Trophoblast cell (in vitro differentiated cells and primary cell): ENCODE measurements around the gene NUP62.

Source experiments
- DNase-seq, 2 donors: peaks; one replicate each; pipeline ENCODE4 v3.0.0-alpha.2; 2016
- H2AFZ ChIP-seq: 2 replicates; pipeline ENCODE4 v1.6.1; 2013; ENCODE audit warnings: low read length, moderate library complexity, mild to moderate bottlenecking; ENCODE audit not compliant: insufficient read depth, poor library complexity
- H2AK5ac ChIP-seq: 2 replicates; pipeline ENCODE4 v1.6.1; 2013; ENCODE audit warnings: mild to moderate bottlenecking, low read length
- H2BK120ac ChIP-seq: 2 replicates; pipeline ENCODE4 v1.6.1; 2013; ENCODE audit warnings: low read length, mild to moderate bottlenecking, moderate library complexity; ENCODE audit not compliant: insufficient read depth, poor library complexity
- H2BK12ac ChIP-seq: 2 replicates; pipeline ENCODE4 v1.6.1; 2013; ENCODE audit warnings: mild to moderate bottlenecking, low read length, moderate library complexity
- H2BK5ac ChIP-seq: 2 replicates; pipeline ENCODE4 v1.6.1; 2013; ENCODE audit warnings: low read length, low read depth, moderate library complexity, mild to moderate bottlenecking; ENCODE audit not compliant: poor library complexity
- H3K14ac ChIP-seq: 2 replicates; pipeline ENCODE4 v1.6.1; 2013; ENCODE audit warnings: mild to moderate bottlenecking, low read length
- H3K18ac ChIP-seq: 2 replicates; pipeline ENCODE4 v1.6.1; 2013; ENCODE audit warnings: mild to moderate bottlenecking, low read length
- H3K23ac ChIP-seq: 2 replicates; pipeline ENCODE4 v1.6.1; 2013; ENCODE audit warnings: low read length
- H3K27ac ChIP-seq: 2 replicates; pipeline ENCODE4 v1.5.1; 2013; ENCODE audit warnings: low read depth, mild to moderate bottlenecking, inconsistent platforms, low read length, moderate library complexity
- H3K27me3 ChIP-seq: 2 replicates; pipeline ENCODE4 v1.6.1; 2013; ENCODE audit warnings: inconsistent platforms, mild to moderate bottlenecking, low read length, moderate library complexity; ENCODE audit not compliant: insufficient read depth
- H3K36me3 ChIP-seq, 2 experiments: 1 replicate in 1 of 2; 2 replicates in 1 of 2; pipeline ENCODE4 v1.6.1; 2013; ENCODE audit warnings: low read length in 2 of 2, mild to moderate bottlenecking in 2 of 2, moderate library complexity in 1 of 2; ENCODE audit not compliant: insufficient read depth in 2 of 2, control insufficient read depth in 1 of 2
- H3K4ac ChIP-seq: 2 replicates; pipeline ENCODE4 v1.6.1; 2013; ENCODE audit warnings: low read depth, mild to moderate bottlenecking, low read length, moderate library complexity
- H3K4me1 ChIP-seq, 2 experiments: 1 replicate in 1 of 2; 2 replicates in 1 of 2; pipeline ENCODE4 v1.6.1; 2013; ENCODE audit warnings: low read length in 2 of 2, mild to moderate bottlenecking in 2 of 2, moderate library complexity in 1 of 2; ENCODE audit not compliant: insufficient read depth in 2 of 2, control insufficient read depth in 1 of 2
- H3K4me2 ChIP-seq: 2 replicates; pipeline ENCODE4 v1.6.1; 2013; ENCODE audit warnings: inconsistent platforms, mild to moderate bottlenecking, low read length, moderate library complexity
- H3K4me3 ChIP-seq: 2 replicates; pipeline ENCODE4 v1.5.1; 2013; ENCODE audit warnings: mild to moderate bottlenecking, low read depth, low read length, inconsistent platforms
- H3K79me1 ChIP-seq: one replicate; pipeline ENCODE4 v1.6.1; 2013; ENCODE audit warnings: low read length
- H3K79me2 ChIP-seq: 2 replicates; pipeline ENCODE4 v1.6.1; 2013; ENCODE audit warnings: low read length, mild to moderate bottlenecking; ENCODE audit not compliant: control insufficient read depth, insufficient read depth, poor library complexity
- H3K9ac ChIP-seq: 2 replicates; pipeline ENCODE4 v1.6.1; 2013; ENCODE audit warnings: mild to moderate bottlenecking, low read length
- H3K9me3 ChIP-seq: 2 replicates; pipeline ENCODE4 v1.6.1; 2013; ENCODE audit warnings: low read depth, mild to moderate bottlenecking, control low read depth, inconsistent platforms, low read length; ENCODE audit not compliant: insufficient read depth
- H4K12ac ChIP-seq: 2 replicates; pipeline ENCODE4 v1.6.1; 2013; ENCODE audit warnings: low read depth, mild to moderate bottlenecking, low read length, moderate library complexity
- H4K8ac ChIP-seq: 2 replicates; pipeline ENCODE4 v1.6.1; 2013; ENCODE audit warnings: low read depth, mild to moderate bottlenecking, low read length, moderate library complexity
- H4K91ac ChIP-seq: one replicate; pipeline ENCODE4 v1.6.1; 2013; ENCODE audit warnings: low read depth, mild to moderate bottlenecking, low read length, moderate library complexity
- WGBS: extraction: QIAGEN DNeasy Blood & Tissue Kit; methylation state at CpG from one replicate; pipeline ENCODE4 v1.1.7; 2013; ENCODE audit warnings: missing lambda C conversion rate; ENCODE audit not compliant: insufficient read length, insufficient coverage; ENCODE audit errors: extremely low coverage; 5-methylcytosine and 5-hydroxymethylcytosine counted together

The NUP62 gene

GRCh38 chr19:49931293-49932040 lies 2.2 kb upstream of the NUP62 start:
- Histone ChIP-seq H4K12ac (no peak overlapping the region), H3K36me3 (peaks cover 16 to 17% of the 10 kb centered on the region in 2 experiments), H3K14ac (no peak overlapping the region), H3K18ac (no peak overlapping the region), H4K91ac (no peak overlapping the region), H3K4me3 (no peak overlapping the region), H3K27ac (no peak overlapping the region), H3K79me1 (peaks cover 11% of the 10 kb centered on the region), H3K27me3 (no peaks in the 10 kb centered on the region), H3K4me2 (no peak overlapping the region), H3K9me3 (peaks cover 3% of the 10 kb centered on the region), H2BK120ac (no peak overlapping the region), H3K4me1 (peaks cover 6 to 8% of the 10 kb centered on the region in 2 experiments), H3K23ac (no peak overlapping the region), H2BK5ac (no peak overlapping the region), H4K8ac (no peak overlapping the region), H3K79me2 (peaks cover 15% of the 10 kb centered on the region), H3K9ac (no peak overlapping the region), H2AFZ (no peak overlapping the region), H3K4ac (no peak overlapping the region), H2AK5ac (no peak overlapping the region), H2BK12ac (no peak overlapping the region)
- no CpG with 5 or more reads among the region's 7 CpGs for WGBS
- DNase-seq: no peak

GRCh38 chr19:49930483-49931011 lies 1.2 kb upstream of the NUP62 start:
- Histone ChIP-seq H2BK120ac (no peak overlapping the region), H4K91ac (no peak overlapping the region), H3K36me3 (peaks cover 16 to 19% of the 10 kb centered on the region in 2 experiments), H3K18ac (no peak overlapping the region), H3K27me3 (no peaks in the 10 kb centered on the region), H3K9me3 (peaks cover 3% of the 10 kb centered on the region), H3K4me1 (peaks cover 6 to 8% of the 10 kb centered on the region in 2 experiments), H3K79me2 (peaks cover 15% of the 10 kb centered on the region), H3K4me2 (no peak overlapping the region), H3K4me3 (no peak overlapping the region), H2AFZ (peak overlapping the region; percentile 6), H3K27ac (no peak overlapping the region), H4K12ac (no peak overlapping the region), H3K79me1 (peaks cover 11% of the 10 kb centered on the region), H3K9ac (no peak overlapping the region), H2BK12ac (no peak overlapping the region), H3K14ac (no peak overlapping the region), H2BK5ac (no peak overlapping the region), H3K23ac (no peak overlapping the region), H3K4ac (no peak overlapping the region), H2AK5ac (no peak overlapping the region), H4K8ac (no peak overlapping the region)
- DNase-seq: peak in 1 of 2 donors; percentile 19
- WGBS: no CpG with 5 or more reads among the region's 15 CpGs

GRCh38 chr19:49929611-49930482 lies 543 bp upstream of the NUP62 start:
- peaks cover 6 to 8% of the 10 kb centered on the region in 2 experiments for H3K4me1 ChIP-seq
- DNase-seq: peak; percentile 84 to 92
- H3K18ac ChIP-seq: peak overlapping the region; percentile 56
- no peaks in the 10 kb centered on the region for H3K27me3 ChIP-seq
- H2AK5ac ChIP-seq: no peak overlapping the region
- H3K23ac ChIP-seq: no peak overlapping the region
- H3K79me2 ChIP-seq: peaks cover 15% of the 10 kb centered on the region
- H3K4ac ChIP-seq: no peak overlapping the region
- peak overlapping the region; percentile 90 for H3K4me3 ChIP-seq
- peak overlapping the region; percentile 55 for H4K12ac ChIP-seq
- H4K8ac ChIP-seq: peak overlapping the region; percentile 97
- H3K79me1 ChIP-seq: peaks cover 11% of the 10 kb centered on the region
- peak overlapping the region; percentile 98 for H4K91ac ChIP-seq
- no CpG with 5 or more reads among the region's 43 CpGs for WGBS
- no peak overlapping the region for H2BK12ac ChIP-seq
- peak overlapping the region; percentile 51 for H3K14ac ChIP-seq
- peak overlapping the region; percentile 95 for H2AFZ ChIP-seq
- H3K4me2 ChIP-seq: peak overlapping the region; percentile 85
- peaks cover 18 to 19% of the 10 kb centered on the region in 2 experiments for H3K36me3 ChIP-seq
- H3K9me3 ChIP-seq: peaks cover 3% of the 10 kb centered on the region
- H3K9ac ChIP-seq: peak overlapping the region; percentile 86
- peak overlapping the region; percentile 73 for H2BK120ac ChIP-seq
- peak overlapping the region; percentile 90 for H3K27ac ChIP-seq
- no peak overlapping the region for H2BK5ac ChIP-seq

- Histone ChIP-seq H2BK5ac (no peak overlapping the region), H2AK5ac (peak overlapping the region; percentile 39), H3K79me2 (peaks cover 15% of the 10 kb centered on the region), H4K12ac (peak overlapping the region; percentile 7), H3K18ac (peak overlapping the region; percentile 61), H3K27ac (no peak overlapping the region), H4K91ac (no peak overlapping the region), H4K8ac (peak overlapping the region; percentile 6), H3K27me3 (no peaks in the 10 kb centered on the region), H2BK12ac (no peak overlapping the region), H3K23ac (no peak overlapping the region), H2AFZ (no peak overlapping the region), H2BK120ac (no peak overlapping the region), H3K79me1 (peaks cover 11% of the 10 kb centered on the region), H3K9me3 (peaks cover 2% of the 10 kb centered on the region), H3K4me1 (peaks cover 6 to 8% of the 10 kb centered on the region in 2 experiments), H3K4me2 (peak overlapping the region; percentile 35), H3K4ac (peak overlapping the region; percentile 96), H3K4me3 (no peak overlapping the region), H3K9ac (no peak overlapping the region), H3K14ac (no peak overlapping the region), H3K36me3 (peaks cover 37 to 38% of the 10 kb centered on the region in 2 experiments)
- no peak for DNase-seq
- WGBS: no CpG with 5 or more reads among the region's 14 CpGs
Observed at GRCh38 chr19:49927526-49928264, 1.6 kb downstream of the NUP62 start.
